ENCODE results near the gene ALG14. TPM values are rescaled to one million over a fixed set of nuclear protein-coding genes. Genes with fewer than 3 reads are reported as not detected.

ALG14 gene
- total RNA-seq, 8 experiments from 2014 or later = 1.4 to 7.4 (median 3.2) TPM

DNA sequence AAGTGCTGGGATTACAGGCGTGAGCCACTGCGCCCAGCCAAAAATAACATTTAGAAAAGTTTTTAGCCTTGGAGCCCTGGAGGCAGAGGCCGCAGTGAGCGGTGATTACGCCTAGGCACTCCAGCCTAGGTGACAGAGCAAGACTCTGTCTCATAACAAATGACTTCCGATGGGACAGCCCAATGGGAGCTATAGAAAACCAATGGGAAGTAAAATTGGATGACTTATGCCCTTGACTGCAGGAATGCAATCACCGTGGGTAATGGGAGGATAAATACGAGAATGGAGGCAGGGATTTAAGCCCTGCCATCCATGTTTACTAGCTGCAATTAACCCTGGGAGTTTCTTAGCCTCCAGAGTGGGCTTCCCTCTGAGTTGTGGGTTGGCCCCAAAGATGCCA lies 108.9 kb downstream of the ALG14 start:
- ATAC-seq (replicated peaks in 6 of 8) = no peak
- WGBS, 10 experiments = 25 to 90% (median 56%) methylated on average over 2 to 8 of the region's 8 CpGs; no CpG with 5 or more reads in 2 of the 10 experiments
- no peak overlapping the region for H3K27ac ChIP-seq
- H3K4me3 ChIP-seq = no peak overlapping the region
- peaks cover 0 to 8% of the 10 kb centered on the region in 2 donors for H3K4me1 ChIP-seq (replicated peaks in 1 of 2)
- in situ Hi-C loops (cut with MboI; ENCODE audit: low pct_unique_long_range_greater_than_20kb in 2 of 9, low sequenced_read_pairs in 9 of 9, unreplicated experiment in 9 of 9) = no loop called here

DNA sequence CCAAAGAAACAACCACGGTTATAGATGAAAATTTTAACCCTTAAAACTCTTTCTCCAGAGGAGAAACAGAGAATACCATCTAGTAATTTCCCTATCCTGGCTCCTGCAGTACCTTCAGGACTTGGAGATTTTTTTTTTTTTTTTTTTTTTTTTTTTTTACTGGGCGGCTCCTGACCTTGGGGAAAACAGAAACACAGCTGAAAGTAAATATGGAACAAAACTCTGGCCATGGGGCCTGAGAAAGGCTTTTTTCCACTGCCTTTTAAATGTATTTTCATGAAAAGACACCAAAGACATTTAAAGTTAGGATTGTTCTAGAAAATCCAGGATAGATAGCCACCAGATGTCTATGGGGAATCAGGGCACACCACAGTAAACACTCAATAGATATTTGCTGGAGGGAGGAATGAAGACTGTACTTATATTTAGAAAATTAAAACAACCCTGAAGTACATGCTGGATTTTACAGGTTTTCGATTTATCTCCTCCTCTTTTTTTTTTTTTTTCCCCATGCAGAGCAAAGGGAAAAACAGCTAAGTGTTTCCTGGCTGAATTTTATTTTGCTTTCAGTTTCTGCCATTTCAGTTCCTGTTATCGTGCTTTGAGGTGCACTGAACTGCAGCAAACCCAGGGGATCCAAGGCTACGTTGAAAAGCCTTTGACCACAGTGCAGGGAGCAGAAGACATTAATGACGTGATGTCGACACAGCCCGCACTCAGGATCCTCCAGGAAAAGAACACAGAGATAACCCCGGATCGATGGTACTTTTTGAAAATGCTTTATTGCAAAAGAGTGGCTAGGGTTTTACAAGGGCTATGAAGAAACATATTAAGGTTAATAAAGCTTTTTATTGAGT lies 110.1 kb downstream of the ALG14 start:
- ATAC-seq (replicated peaks in 6 of 8) = peak in 3 of 8 experiments; percentile 36 to 55 (median 51)
- WGBS, 10 experiments = 5 to 89% (median 73%) methylated on average over 5 to 10 of the region's 10 CpGs; no CpG with 5 or more reads in 1 of the 10 experiments
- Histone ChIP-seq H3K27ac (no peak overlapping the region), H3K4me3 (no peak overlapping the region), H3K4me1 (replicated peaks in 1 of 2) (peaks cover 0 to 4% of the 10 kb centered on the region in 2 donors)
- in situ Hi-C loops (cut with MboI; ENCODE audit: low pct_unique_long_range_greater_than_20kb in 2 of 9, low sequenced_read_pairs in 9 of 9, unreplicated experiment in 9 of 9) = no loop called here

DNA sequence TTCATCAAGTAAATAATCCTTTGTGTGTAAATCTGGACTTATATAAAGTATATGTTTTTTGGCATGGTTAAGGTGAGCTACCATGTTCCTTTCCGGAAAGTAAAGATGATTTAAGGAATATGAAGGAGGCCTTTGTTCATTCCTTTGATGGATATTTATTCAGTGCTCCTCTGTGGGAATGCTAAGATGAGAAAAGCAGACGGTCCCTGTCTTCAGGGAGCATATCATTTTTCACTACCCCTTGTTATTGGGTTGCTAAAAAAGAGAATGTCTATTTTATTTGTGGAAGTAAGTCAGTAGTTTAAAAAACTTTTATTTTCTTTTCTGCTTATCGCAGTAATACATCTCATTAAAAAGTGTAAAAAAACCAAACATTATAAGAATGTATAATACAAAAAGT lies 110.8 kb downstream of the ALG14 start:
- no peaks in the 10 kb centered on the region for H3K4me1 ChIP-seq (replicated peaks in 1 of 2)
- no peak for ATAC-seq (replicated peaks in 6 of 8)
- in situ Hi-C loops (cut with MboI; ENCODE audit: low pct_unique_long_range_greater_than_20kb in 2 of 9, low sequenced_read_pairs in 9 of 9, unreplicated experiment in 9 of 9) = no loop called here
- H3K4me3 ChIP-seq = no peak overlapping the region
- WGBS, 10 experiments = 70 to 100% (median 95%) methylated on average over 2 to 3 of the region's 3 CpGs
- no peak overlapping the region for H3K27ac ChIP-seq

DNA sequence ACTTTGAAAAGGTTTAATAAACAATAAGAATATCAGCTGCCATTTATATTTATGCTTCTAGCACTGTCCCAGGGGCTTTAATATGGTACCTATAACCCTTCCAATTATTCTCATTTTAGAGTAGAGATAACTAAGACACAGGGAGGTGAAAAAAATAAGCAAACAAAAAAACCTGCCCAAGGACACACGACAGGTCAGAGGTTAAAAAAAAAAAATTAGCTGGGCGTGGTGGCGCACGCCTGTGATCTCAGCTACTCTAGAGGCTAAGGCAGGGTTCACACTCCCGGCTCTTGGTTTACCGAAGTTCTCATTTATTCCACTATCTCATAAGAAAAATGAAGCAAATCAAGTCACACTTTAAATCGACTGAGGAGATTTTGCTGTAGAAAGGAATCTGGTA lies 111.2 kb downstream of the ALG14 start:
- no peak overlapping the region for H3K27ac ChIP-seq
- no peak for ATAC-seq (replicated peaks in 6 of 8)
- no peak overlapping the region for H3K4me3 ChIP-seq
- in situ Hi-C loops (cut with MboI; ENCODE audit: low pct_unique_long_range_greater_than_20kb in 2 of 9, low sequenced_read_pairs in 9 of 9, unreplicated experiment in 9 of 9) = no loop called here
- 82 to 100% (median 92%) methylated on average over 1 to 7 of the region's 7 CpGs; no CpG with 5 or more reads in 1 of the 10 experiments for WGBS, 10 experiments
- no peaks in the 10 kb centered on the region for H3K4me1 ChIP-seq (replicated peaks in 1 of 2)

DNA sequence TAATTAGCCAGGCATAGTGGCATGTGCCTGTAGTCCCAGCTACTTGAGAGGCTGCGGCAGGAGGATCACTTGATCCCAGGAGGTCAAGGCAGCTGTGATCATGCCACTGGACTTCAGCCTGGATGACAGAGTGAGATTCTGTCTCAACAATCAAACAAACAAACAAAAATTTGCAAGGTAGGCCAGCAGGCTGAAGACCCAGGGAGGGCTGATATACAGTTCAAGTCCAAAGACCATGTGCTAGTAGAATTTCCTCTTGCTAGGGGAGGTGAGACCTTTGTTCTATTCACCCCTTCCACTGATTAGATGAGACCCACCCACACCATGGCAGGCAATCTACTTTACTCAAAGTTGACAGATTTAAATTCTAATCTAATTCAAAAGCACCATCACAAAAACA lies 114.7 kb downstream of the ALG14 start:
- ATAC-seq (replicated peaks in 6 of 8) = no peak
- in situ Hi-C loops (cut with MboI; ENCODE audit: low pct_unique_long_range_greater_than_20kb in 2 of 9, low sequenced_read_pairs in 9 of 9, unreplicated experiment in 9 of 9) = no loop called here
- 100% methylated on average over 1 of the region's 1 CpG; no CpG with 5 or more reads in 6 of the 10 experiments for WGBS, 10 experiments
- Histone ChIP-seq H3K4me1 (replicated peaks in 1 of 2) (peaks cover 4 to 7% of the 10 kb centered on the region in 2 donors), H3K4me3 (no peak overlapping the region), H3K27ac (no peak overlapping the region)

DNA sequence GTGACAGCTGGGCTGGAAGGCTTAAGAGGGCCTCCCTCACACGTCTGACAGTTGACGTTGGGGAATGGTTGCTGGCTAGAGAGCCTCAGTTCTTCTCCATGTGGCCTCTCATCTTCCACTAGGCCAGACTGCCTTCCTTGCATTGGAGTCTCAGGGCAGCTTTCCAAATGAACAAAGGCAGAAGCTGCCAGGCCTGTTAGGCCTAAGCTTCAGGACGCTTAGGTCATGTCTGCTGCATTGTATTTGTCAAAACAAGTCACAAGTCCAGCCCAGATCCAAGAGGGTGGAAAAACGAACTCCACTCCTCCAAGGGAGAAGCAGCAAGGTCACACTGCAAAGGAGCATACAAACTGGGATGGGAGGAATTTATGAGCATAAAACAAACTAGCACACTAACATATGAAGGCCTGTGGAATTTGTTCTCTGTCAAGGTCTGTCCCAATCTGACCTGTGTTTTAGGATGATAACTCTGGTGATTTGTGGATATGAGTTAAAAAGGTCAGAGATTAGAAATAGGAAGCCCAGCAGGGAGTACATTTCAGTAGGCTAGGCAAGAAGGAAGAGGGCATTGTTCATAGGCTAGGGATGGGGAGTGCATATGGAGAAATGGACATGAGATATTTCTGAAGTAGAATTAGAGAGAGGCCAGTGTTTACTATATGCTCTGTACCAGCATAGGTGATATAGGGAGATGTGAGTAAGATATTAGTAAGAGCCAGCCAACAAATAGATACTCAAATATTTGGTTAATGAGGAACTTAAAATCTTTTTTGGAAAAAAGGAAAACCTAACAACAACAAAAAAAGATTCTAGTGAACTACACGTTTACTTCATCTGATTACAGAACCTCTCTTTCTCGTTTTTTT lies 116.8 kb downstream of the ALG14 start:
- in situ Hi-C loops (cut with MboI; ENCODE audit: low pct_unique_long_range_greater_than_20kb in 2 of 9, low sequenced_read_pairs in 9 of 9, unreplicated experiment in 9 of 9) = no loop called here
- peaks cover 4 to 7% of the 10 kb centered on the region in 2 donors for H3K4me1 ChIP-seq (replicated peaks in 1 of 2)
- H3K27ac ChIP-seq = no peak overlapping the region
- H3K4me3 ChIP-seq = no peak overlapping the region
- ATAC-seq (replicated peaks in 6 of 8) = peak in 2 of 8 experiments; percentile 35 to 41
- WGBS, 10 experiments = 11 to 100% (median 81%) methylated on average over 1 to 6 of the region's 6 CpGs

DNA sequence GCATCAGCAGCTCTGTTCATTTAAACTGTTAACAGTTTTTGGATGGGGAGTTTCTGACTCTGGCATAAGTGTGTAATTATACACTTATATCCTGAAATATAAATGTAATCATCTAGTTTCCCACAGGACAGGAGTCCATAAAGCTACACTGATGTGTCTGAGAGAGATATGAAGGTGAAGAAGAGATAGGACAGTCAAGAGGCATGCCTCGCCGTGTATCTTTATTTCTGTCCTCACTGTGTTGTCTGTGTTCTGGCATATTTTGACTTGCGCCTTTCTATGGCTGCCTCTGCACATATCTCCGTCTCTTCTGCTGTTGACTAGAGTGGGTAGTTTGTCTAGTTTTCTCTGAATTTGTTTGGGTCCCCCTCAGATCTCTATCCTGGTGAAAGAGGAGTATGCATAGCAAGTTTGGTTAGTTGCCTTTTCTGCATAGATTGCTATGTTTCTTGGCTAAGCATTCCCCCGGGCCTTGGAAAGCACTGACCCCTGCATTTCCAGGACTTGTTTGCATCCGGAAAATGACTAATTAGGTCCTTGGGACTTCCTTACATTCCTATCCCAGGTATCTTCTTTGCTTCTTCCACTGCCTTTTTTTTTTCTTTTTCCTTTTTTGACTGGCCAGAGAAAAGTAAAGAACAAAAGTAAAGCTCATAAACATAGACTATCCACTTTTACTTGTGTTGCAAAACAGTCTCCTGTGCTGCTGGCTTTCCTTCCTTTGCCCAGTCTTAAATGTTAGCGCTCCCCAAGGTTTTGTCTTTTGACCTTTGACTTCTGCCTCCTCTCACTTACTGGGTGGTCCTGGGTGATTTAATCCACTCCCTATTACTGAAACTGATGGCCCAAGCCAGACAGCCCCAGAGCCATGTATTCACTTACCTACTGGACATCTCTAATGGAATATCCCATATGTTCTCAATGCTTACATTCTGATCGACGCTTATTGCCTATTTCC lies 118.2 kb downstream of the ALG14 start:
- no peak for ATAC-seq (replicated peaks in 6 of 8)
- Histone ChIP-seq H3K4me1 (replicated peaks in 1 of 2) (peaks cover 4 to 7% of the 10 kb centered on the region in 2 donors), H3K4me3 (no peak overlapping the region), H3K27ac (no peak overlapping the region)
- in situ Hi-C loops (cut with MboI; ENCODE audit: low pct_unique_long_range_greater_than_20kb in 2 of 9, low sequenced_read_pairs in 9 of 9, unreplicated experiment in 9 of 9) = no loop called here
- 32 to 100% (median 69%) methylated on average over 1 to 9 of the region's 9 CpGs; no CpG with 5 or more reads in 1 of the 10 experiments for WGBS, 10 experiments

DNA sequence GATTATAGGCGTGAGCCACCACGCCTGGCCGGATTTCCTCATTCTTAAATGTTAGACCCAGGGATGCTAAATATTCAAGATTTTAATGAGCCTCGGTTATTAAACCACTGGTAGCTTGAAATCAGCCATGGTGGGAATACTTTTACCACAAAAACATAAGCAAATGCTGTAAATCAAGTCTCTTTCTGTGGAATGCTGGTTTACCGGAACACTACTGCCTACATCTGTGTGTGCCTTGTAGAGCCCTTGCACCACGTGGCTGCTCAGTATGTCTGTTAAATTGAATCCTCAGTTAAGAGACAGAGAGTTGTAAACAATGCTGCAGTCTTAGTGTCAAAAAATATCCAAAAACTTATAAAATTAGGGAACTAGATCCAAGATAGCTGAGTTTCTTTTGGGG lies 119.0 kb downstream of the ALG14 start:
- Histone ChIP-seq H3K4me1 (replicated peaks in 1 of 2) (peaks cover 4 to 7% of the 10 kb centered on the region in 2 donors), H3K27ac (no peak overlapping the region), H3K4me3 (no peak overlapping the region)
- in situ Hi-C loops (cut with MboI; ENCODE audit: low pct_unique_long_range_greater_than_20kb in 2 of 9, low sequenced_read_pairs in 9 of 9, unreplicated experiment in 9 of 9) = no loop called here
- WGBS, 10 experiments = 33 to 100% (median 89%) methylated on average over 1 to 6 of the region's 6 CpGs; no CpG with 5 or more reads in 2 of the 10 experiments
- no peak for ATAC-seq (replicated peaks in 6 of 8)

DNA sequence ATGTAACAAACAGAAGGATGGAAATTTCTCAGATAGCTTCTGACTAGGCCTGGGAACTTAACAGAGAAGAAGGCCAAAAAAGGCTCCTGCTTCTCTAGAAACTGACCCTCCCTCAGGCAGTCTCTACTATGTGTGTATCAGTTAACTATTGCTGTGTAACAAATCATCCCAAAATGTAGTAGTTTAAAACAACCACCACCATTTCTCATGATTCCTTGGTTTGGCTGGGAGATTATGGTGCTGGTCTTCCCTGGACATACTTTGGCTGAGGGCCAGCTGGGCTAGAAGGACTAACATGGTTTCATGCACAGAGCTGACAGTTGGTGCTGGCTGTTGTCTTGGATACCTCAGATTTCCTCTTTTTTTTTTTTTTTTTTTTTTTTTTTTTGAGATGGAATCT lies 119.6 kb downstream of the ALG14 start:
- in situ Hi-C loops (cut with MboI; ENCODE audit: low pct_unique_long_range_greater_than_20kb in 2 of 9, low sequenced_read_pairs in 9 of 9, unreplicated experiment in 9 of 9) = no loop called here

DNA sequence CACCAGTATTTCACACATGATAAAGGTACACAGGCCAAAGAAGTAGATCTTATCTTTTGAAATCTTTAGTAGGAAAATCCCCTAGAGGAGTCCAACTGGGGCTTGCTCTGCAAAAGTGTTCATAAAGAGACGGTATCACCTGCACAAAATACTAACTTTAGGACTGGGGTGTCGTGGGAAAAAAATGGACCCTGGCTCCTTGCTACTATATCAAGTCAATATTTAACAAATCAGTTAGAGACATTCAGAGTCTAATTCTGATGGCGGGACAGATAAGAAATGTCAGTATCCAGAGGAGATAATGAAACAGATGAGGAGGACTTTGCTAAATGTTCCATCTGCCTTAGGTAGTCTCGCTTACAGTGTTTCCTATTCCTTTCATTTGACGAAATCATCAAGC lies 120.2 kb downstream of the ALG14 start:
- no peak for ATAC-seq (replicated peaks in 6 of 8)
- in situ Hi-C loops (cut with MboI; ENCODE audit: low pct_unique_long_range_greater_than_20kb in 2 of 9, low sequenced_read_pairs in 9 of 9, unreplicated experiment in 9 of 9) = no loop called here
- WGBS, 10 experiments = 92 to 100% (median 96%) methylated on average over 3 to 5 of the region's 5 CpGs
- Histone ChIP-seq H3K4me1 (replicated peaks in 1 of 2) (peaks cover 4 to 7% of the 10 kb centered on the region in 2 donors), H3K27ac (no peak overlapping the region), H3K4me3 (no peak overlapping the region)

More for the DNA sequence above, 119.6 kb downstream of the ALG14 start:
- H3K4me1 ChIP-seq (replicated peaks in 1 of 2) = peaks cover 4 to 7% of the 10 kb centered on the region in 2 donors
- no peak for ATAC-seq (replicated peaks in 6 of 8)
- H3K4me3 ChIP-seq = no peak overlapping the region
- no peak overlapping the region for H3K27ac ChIP-seq

DNA sequence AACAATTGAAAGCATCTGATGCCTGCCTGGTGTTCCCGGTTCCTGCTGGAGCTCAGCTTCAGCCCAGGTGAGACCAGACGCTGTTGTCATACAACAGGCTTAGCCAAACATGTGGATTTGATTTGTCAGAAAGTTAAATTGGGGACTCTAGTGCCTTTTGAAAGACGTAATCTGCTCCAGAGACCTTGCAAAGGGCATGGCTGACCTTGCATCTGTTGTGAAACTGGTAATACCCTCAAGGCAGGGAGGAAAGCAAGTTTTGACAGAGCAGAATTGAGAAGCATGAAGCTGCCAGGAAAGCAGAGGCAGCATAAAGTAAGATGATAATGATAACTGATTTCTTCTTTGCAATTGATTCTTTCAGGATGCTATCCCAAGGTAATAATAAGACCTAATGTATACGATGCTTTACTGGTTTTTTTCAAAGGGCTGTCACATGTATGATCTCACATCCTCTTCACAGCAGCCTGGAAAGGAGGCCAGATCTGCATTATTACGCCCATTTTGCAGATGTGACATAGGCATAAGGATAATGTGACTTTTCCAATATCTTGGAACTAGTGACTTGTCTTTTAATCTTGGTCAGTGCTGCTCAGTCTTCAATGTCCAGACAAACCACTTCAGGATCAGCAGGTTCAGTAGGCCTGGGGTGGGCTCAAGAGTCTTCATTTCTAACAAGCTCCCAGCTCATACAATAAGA lies 121.1 kb downstream of the ALG14 start:
- in situ Hi-C loops (cut with MboI; ENCODE audit: low pct_unique_long_range_greater_than_20kb in 2 of 9, low sequenced_read_pairs in 9 of 9, unreplicated experiment in 9 of 9) = no loop called here
- peak in 3 of 8 experiments; percentile 65 to 70 (median 69) for ATAC-seq (replicated peaks in 6 of 8)
- Histone ChIP-seq H3K4me3 (no peak overlapping the region), H3K4me1 (replicated peaks in 1 of 2) (peaks cover 11 to 13% of the 10 kb centered on the region in 2 donors), H3K27ac (no peak overlapping the region)
- WGBS, 10 experiments = 17 to 100% (median 88%) methylated on average over 1 to 5 of the region's 5 CpGs

DNA sequence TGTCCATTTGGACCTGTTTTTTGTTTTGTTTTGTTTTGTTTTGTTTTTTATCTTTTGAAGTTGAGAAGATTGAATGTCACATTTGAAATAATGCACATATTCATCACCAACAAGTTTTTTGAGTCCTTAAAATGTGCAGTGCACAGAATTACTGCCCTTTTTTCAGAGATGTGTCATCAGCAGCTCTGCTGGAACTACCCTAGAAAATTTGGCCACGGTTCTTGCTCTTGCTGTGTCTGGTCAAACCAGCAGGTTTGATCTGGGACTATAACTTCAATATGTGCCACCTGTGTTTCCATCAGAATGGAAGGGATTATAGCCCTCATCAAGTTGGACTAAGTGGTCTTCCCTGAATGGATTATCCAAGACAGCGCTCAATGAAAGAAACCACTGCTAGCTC lies 121.7 kb downstream of the ALG14 start:
- in situ Hi-C loops (cut with MboI; ENCODE audit: low pct_unique_long_range_greater_than_20kb in 2 of 9, low sequenced_read_pairs in 9 of 9, unreplicated experiment in 9 of 9) = no loop called here
- ATAC-seq (replicated peaks in 6 of 8) = peak in 2 of 8 experiments; percentile 72 to 80
- Histone ChIP-seq H3K4me1 (replicated peaks in 1 of 2) (peaks cover 12 to 13% of the 10 kb centered on the region in 2 donors), H3K27ac (no peak overlapping the region), H3K4me3 (no peak overlapping the region)
- 0 to 100% (median 86%) methylated on average over 1 to 2 of the region's 2 CpGs; no CpG with 5 or more reads in 1 of the 10 experiments for WGBS, 10 experiments
